ENCODE results near the gene NOL9.

Gene NOL9

DNA sequence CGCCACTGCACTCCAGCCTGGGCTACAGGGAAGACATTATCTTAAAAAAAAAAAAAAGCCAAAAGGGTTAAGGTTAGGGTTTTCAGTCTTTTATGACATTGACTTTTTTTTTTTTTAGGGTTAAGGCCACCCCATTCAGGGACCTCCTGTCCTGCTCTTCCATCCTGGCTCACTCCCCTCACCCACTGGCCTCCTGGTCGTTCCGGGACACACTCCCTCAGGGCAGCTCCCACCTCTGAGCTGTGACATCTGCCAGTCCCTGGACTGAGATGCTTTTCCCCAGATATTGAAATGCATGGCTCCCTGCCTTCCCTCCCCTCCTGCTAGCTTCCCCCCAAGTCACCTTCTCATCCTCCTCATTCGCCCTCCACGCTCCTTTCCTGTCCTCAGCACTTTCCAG is 72.5 kb downstream of the NOL9 start:
- Histone ChIP-seq H4K91ac (ENCODE audit: low read length) (no peak overlapping the region), H3K4me3 (ENCODE audit: insufficient read depth in 1 of 2, low read depth in 1 of 2, low read length in 2 of 2) (no peak overlapping the region), H3K14ac (ENCODE audit: low read length in 2 of 2) (no peak overlapping the region), H2BK12ac (ENCODE audit: low read length in 2 of 2) (no peak overlapping the region), H3K18ac (ENCODE audit: low read depth in 1 of 2, low read length in 2 of 2) (no peak overlapping the region), H3K79me1 (replicated peaks; ENCODE audit: low read length, poor library complexity, severe bottlenecking) (peaks cover 40% of the 10 kb centered on the region), H2AK5ac (ENCODE audit: low read length, severe bottlenecking) (no peak overlapping the region), H4K8ac (ENCODE audit: low read length) (no peak overlapping the region), H3K4me2 (ENCODE audit: low read length, poor library complexity, severe bottlenecking) (no peak overlapping the region), H2AFZ (ENCODE audit: low read depth, low read length) (no peak overlapping the region), H2BK15ac (ENCODE audit: low read depth, poor library complexity, severe bottlenecking) (no peak overlapping the region), H3K9me3 (ENCODE audit: control insufficient read depth, low read length) (no peaks in the 10 kb centered on the region), H3K27me3 (ENCODE audit: control insufficient read depth in 1 of 2, insufficient read depth in 1 of 2, low read length in 2 of 2) (peaks cover 0 to 24% of the 10 kb centered on the region in 2 experiments), H2BK120ac (ENCODE audit: low read depth, low read length) (no peak overlapping the region), H3K4me1 (ENCODE audit: control insufficient read depth, insufficient read depth, low read depth, low read length) (peaks cover 23% of the 10 kb centered on the region), H3K4ac (ENCODE audit: low read depth in 1 of 2, low read length in 2 of 2) (peak overlapping the region in 1 of 2 experiments; percentile 42), H2BK5ac (ENCODE audit: low read depth, low read length, poor library complexity, severe bottlenecking) (no peak overlapping the region), H3K9ac (ENCODE audit: low read length) (no peak overlapping the region), H3K27ac (ENCODE audit: low read length, poor library complexity, severe bottlenecking) (no peak overlapping the region), H3K23ac (ENCODE audit: low read length in 2 of 2) (no peak overlapping the region), H3K36me3 (ENCODE audit: control insufficient read depth in 1 of 2, insufficient read depth in 2 of 2, low read depth in 1 of 2, low read length in 2 of 2) (peaks cover 0 to 28% of the 10 kb centered on the region in 2 experiments)
- DNase-seq, result no peak
- WGBS, result 85% methylated on average over 5 of the region's 5 CpGs

DNA sequence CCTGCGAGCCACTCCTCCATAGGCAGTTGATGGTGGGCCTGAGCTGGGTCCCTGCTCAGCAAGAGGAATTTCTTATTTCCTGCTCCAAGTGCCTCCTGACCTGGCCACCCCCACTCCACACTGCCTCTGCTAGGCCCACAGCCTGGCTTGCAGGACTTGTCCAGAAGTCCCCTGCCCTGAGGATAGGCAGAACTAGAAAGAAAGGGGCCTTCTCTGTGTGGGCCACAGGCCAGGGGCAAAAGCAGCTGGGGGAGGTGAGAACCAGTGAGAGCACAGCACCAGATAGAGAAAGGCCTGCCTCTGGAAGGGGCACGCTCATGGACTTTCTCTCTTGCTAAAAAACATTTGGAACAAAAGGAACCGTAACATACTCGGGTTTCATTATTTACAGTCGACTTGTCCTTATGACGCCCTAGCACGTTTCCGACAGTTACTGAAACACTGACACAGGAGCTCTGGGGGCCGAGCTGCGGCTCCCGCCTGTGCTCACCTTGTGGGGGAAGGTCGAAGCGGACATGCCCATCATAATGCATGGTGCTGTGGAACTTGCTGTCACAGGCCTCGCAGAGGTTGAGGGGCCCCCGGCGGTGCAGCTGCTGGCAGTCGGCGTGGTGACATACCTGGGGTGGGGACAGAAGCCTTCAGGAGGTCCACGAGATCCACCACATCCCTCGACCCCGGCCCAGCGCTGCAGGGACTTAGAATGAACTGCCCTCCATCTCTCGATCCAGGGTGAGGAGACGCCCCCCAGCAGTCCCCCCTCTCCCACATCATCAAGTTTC is 77.1 kb downstream of the NOL9 start:
- no peak overlapping the region for H2AK5ac ChIP-seq (ENCODE audit: low read length, severe bottlenecking)
- peaks cover 14% of the 10 kb centered on the region for H3K79me1 ChIP-seq (replicated peaks; ENCODE audit: low read length, poor library complexity, severe bottlenecking)
- WGBS, result 90% methylated on average over 24 of the region's 24 CpGs
- H3K36me3 ChIP-seq (ENCODE audit: control insufficient read depth in 1 of 2, insufficient read depth in 2 of 2, low read depth in 1 of 2, low read length in 2 of 2), result peaks cover 8 to 58% of the 10 kb centered on the region in 2 experiments
- no peak overlapping the region for H3K9ac ChIP-seq (ENCODE audit: low read length)
- H3K27me3 ChIP-seq (ENCODE audit: control insufficient read depth in 1 of 2, insufficient read depth in 1 of 2, low read length in 2 of 2), result no peaks in the 10 kb centered on the region
- H2BK12ac ChIP-seq (ENCODE audit: low read length in 2 of 2), result no peak overlapping the region
- no peak overlapping the region for H3K4me3 ChIP-seq (ENCODE audit: insufficient read depth in 1 of 2, low read depth in 1 of 2, low read length in 2 of 2)
- no peak for DNase-seq
- H3K4ac ChIP-seq (ENCODE audit: low read depth in 1 of 2, low read length in 2 of 2), result no peak overlapping the region
- no peak overlapping the region for H3K4me2 ChIP-seq (ENCODE audit: low read length, poor library complexity, severe bottlenecking)
- no peak overlapping the region for H2BK15ac ChIP-seq (ENCODE audit: low read depth, poor library complexity, severe bottlenecking)
- no peak overlapping the region for H4K8ac ChIP-seq (ENCODE audit: low read length)
- H3K14ac ChIP-seq (ENCODE audit: low read length in 2 of 2), result no peak overlapping the region
- H2BK5ac ChIP-seq (ENCODE audit: low read depth, low read length, poor library complexity, severe bottlenecking), result no peak overlapping the region
- peaks cover 2% of the 10 kb centered on the region for H3K4me1 ChIP-seq (ENCODE audit: control insufficient read depth, insufficient read depth, low read depth, low read length)
- H2AFZ ChIP-seq (ENCODE audit: low read depth, low read length), result no peak overlapping the region
- no peak overlapping the region for H3K18ac ChIP-seq (ENCODE audit: low read depth in 1 of 2, low read length in 2 of 2)
- H3K27ac ChIP-seq (ENCODE audit: low read length, poor library complexity, severe bottlenecking), result no peak overlapping the region
- no peak overlapping the region for H4K91ac ChIP-seq (ENCODE audit: low read length)
- no peaks in the 10 kb centered on the region for H3K9me3 ChIP-seq (ENCODE audit: control insufficient read depth, low read length)
- H2BK120ac ChIP-seq (ENCODE audit: low read depth, low read length), result no peak overlapping the region
- H3K23ac ChIP-seq (ENCODE audit: low read length in 2 of 2), result no peak overlapping the region

DNA sequence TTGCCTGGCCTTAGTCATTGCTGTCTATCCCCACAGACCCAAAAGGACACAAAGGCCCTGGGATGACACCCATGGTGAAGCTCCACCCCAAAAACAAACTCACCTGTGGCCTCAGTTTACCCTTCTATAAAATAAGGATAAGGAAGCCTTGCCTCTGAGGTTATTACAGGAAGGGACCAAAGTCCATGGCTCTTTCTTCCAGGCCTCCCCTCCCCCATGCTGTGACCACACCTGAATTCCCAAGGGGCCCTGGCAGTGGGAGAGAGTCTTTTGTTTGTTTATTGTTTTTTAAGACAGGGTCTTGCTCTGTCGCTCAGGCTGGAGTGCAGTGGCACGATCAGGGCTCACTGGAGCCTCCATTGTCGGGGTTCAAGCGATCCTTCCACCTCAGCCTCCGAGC is 77.8 kb downstream of the NOL9 start:
- no peak overlapping the region for H2BK12ac ChIP-seq (ENCODE audit: low read length in 2 of 2)
- no peak overlapping the region for H3K18ac ChIP-seq (ENCODE audit: low read depth in 1 of 2, low read length in 2 of 2)
- no peak overlapping the region for H3K23ac ChIP-seq (ENCODE audit: low read length in 2 of 2)
- DNase-seq, result no peak
- no peak overlapping the region for H2BK15ac ChIP-seq (ENCODE audit: low read depth, poor library complexity, severe bottlenecking)
- no peak overlapping the region for H3K14ac ChIP-seq (ENCODE audit: low read length in 2 of 2)
- H3K4me3 ChIP-seq (ENCODE audit: insufficient read depth in 1 of 2, low read depth in 1 of 2, low read length in 2 of 2), result no peak overlapping the region
- H3K4me1 ChIP-seq (ENCODE audit: control insufficient read depth, insufficient read depth, low read depth, low read length), result peaks cover 2% of the 10 kb centered on the region
- H2AK5ac ChIP-seq (ENCODE audit: low read length, severe bottlenecking), result no peak overlapping the region
- H3K27me3 ChIP-seq (ENCODE audit: control insufficient read depth in 1 of 2, insufficient read depth in 1 of 2, low read length in 2 of 2), result peaks cover 0 to 4% of the 10 kb centered on the region in 2 experiments
- H4K91ac ChIP-seq (ENCODE audit: low read length), result no peak overlapping the region
- H3K9ac ChIP-seq (ENCODE audit: low read length), result no peak overlapping the region
- peaks cover 13 to 62% of the 10 kb centered on the region in 2 experiments for H3K36me3 ChIP-seq (ENCODE audit: control insufficient read depth in 1 of 2, insufficient read depth in 2 of 2, low read depth in 1 of 2, low read length in 2 of 2)
- no peak overlapping the region for H3K4me2 ChIP-seq (ENCODE audit: low read length, poor library complexity, severe bottlenecking)
- no peak overlapping the region for H4K8ac ChIP-seq (ENCODE audit: low read length)
- H3K27ac ChIP-seq (ENCODE audit: low read length, poor library complexity, severe bottlenecking), result no peak overlapping the region
- no peak overlapping the region for H2BK5ac ChIP-seq (ENCODE audit: low read depth, low read length, poor library complexity, severe bottlenecking)
- no peaks in the 10 kb centered on the region for H3K9me3 ChIP-seq (ENCODE audit: control insufficient read depth, low read length)
- peaks cover 9% of the 10 kb centered on the region for H3K79me1 ChIP-seq (replicated peaks; ENCODE audit: low read length, poor library complexity, severe bottlenecking)
- 92% methylated on average over 5 of the region's 5 CpGs for WGBS
- no peak overlapping the region for H3K4ac ChIP-seq (ENCODE audit: low read depth in 1 of 2, low read length in 2 of 2)
- no peak overlapping the region for H2AFZ ChIP-seq (ENCODE audit: low read depth, low read length)
- no peak overlapping the region for H2BK120ac ChIP-seq (ENCODE audit: low read depth, low read length)

DNA sequence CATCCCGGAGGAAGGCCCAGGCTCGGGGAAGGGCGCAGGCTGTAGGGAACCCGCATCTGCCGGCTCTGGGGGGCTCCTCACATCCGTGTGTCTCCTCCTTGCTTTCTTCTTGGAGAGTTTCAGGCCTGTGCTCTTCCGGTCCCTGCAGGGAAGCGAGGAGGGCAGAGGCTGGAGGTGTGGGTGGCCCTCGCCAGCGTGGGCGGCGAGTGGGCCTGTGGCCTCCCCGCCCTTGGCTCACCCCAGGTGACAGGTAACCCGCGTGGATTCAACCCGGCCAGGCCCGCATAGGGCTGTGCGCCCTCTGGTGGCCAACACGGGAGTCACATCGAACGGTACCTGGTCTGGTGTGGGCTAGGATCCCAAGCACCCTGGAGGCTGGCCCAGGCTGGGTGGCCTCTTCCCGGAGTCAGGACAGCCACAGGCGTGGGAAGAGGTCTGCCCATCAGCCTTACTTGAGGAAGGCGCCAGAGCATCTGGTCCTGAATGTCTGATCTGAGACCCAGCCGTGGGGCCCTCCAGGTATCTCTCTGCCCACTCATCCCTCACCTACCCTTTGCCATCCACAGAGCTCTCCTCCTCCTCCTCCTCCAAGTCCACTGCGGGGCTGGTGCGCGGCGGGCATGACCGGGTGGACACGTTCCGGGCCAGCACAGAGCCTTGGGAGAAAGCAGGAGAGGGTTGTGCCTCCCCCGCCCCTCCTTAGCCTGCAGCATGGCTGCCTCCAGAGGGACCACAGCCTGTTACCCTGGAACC is 78.8 kb downstream of the NOL9 start:
- Histone ChIP-seq H2AFZ (ENCODE audit: low read depth, low read length) (no peak overlapping the region), H3K23ac (ENCODE audit: low read length in 2 of 2) (no peak overlapping the region), H2BK120ac (ENCODE audit: low read depth, low read length) (no peak overlapping the region), H2BK12ac (ENCODE audit: low read length in 2 of 2) (no peak overlapping the region), H3K4ac (ENCODE audit: low read depth in 1 of 2, low read length in 2 of 2) (no peak overlapping the region), H3K4me1 (ENCODE audit: control insufficient read depth, insufficient read depth, low read depth, low read length) (peaks cover 2% of the 10 kb centered on the region), H3K18ac (ENCODE audit: low read depth in 1 of 2, low read length in 2 of 2) (no peak overlapping the region), H3K9ac (ENCODE audit: low read length) (no peak overlapping the region), H3K4me3 (ENCODE audit: insufficient read depth in 1 of 2, low read depth in 1 of 2, low read length in 2 of 2) (no peak overlapping the region), H3K14ac (ENCODE audit: low read length in 2 of 2) (no peak overlapping the region), H4K8ac (ENCODE audit: low read length) (no peak overlapping the region), H2AK5ac (ENCODE audit: low read length, severe bottlenecking) (no peak overlapping the region), H4K91ac (ENCODE audit: low read length) (no peak overlapping the region), H2BK15ac (ENCODE audit: low read depth, poor library complexity, severe bottlenecking) (no peak overlapping the region), H3K79me1 (replicated peaks; ENCODE audit: low read length, poor library complexity, severe bottlenecking) (peaks cover 6% of the 10 kb centered on the region), H3K27me3 (ENCODE audit: control insufficient read depth in 1 of 2, insufficient read depth in 1 of 2, low read length in 2 of 2) (peaks cover 0 to 4% of the 10 kb centered on the region in 2 experiments), H3K9me3 (ENCODE audit: control insufficient read depth, low read length) (no peaks in the 10 kb centered on the region), H3K27ac (ENCODE audit: low read length, poor library complexity, severe bottlenecking) (no peak overlapping the region), H2BK5ac (ENCODE audit: low read depth, low read length, poor library complexity, severe bottlenecking) (no peak overlapping the region), H3K4me2 (ENCODE audit: low read length, poor library complexity, severe bottlenecking) (no peak overlapping the region), H3K36me3 (ENCODE audit: control insufficient read depth in 1 of 2, insufficient read depth in 2 of 2, low read depth in 1 of 2, low read length in 2 of 2) (peaks cover 13 to 67% of the 10 kb centered on the region in 2 experiments)
- 37% methylated on average over 29 of the region's 33 CpGs for whole genome bisulfite sequencing
- peak; percentile 43 for DNase-seq
